Activated naive CD8-positive, alpha-beta T cell treated with anti-CD3 and anti-CD28 coated beads for 36 hours (primary cell): Measurements from ENCODE around the gene GALNT13. TPM values are rescaled to one million over a fixed set of nuclear protein-coding genes. Genes with fewer than 3 reads are reported as not detected.

ENCODE experiments used
- DNase-seq: peaks from one replicate; pipeline ENCODE4 v3.0.0; 2021
- H3K27ac Mint-ChIP-seq: one replicate; pipeline ENCODE4 v1.8.0; 2022; ENCODE audit warnings: mild to moderate bottlenecking, moderate library complexity, mixed read lengths
- H3K27me3 Mint-ChIP-seq: one replicate; pipeline ENCODE4 v1.8.0; 2022; ENCODE audit warnings: mild to moderate bottlenecking, mixed read lengths
- H3K36me3 Mint-ChIP-seq: one replicate; pipeline ENCODE4 v1.8.0; 2021; ENCODE audit warnings: mild to moderate bottlenecking, mixed read lengths
- H3K4me1 Mint-ChIP-seq: one replicate; pipeline ENCODE4 v1.8.0; 2021; ENCODE audit warnings: mixed read lengths
- H3K4me3 Mint-ChIP-seq: one replicate; pipeline ENCODE4 v1.8.0; 2022; ENCODE audit warnings: mild to moderate bottlenecking, moderate library complexity, mixed read lengths
- H3K9me3 Mint-ChIP-seq: one replicate; pipeline ENCODE4 v1.8.0; 2022; ENCODE audit warnings: mixed read lengths
- total RNA-seq, 2 experiments: library from RNA; stranded (reverse); gene quantifications; one replicate each; pipeline ENCODE4 v1.2.3, GENCODE V29; 2021

The GALNT13 gene
- total RNA-seq, 2 experiments from 2014 or later: 0.16 to 0.35 TPM

DNA sequence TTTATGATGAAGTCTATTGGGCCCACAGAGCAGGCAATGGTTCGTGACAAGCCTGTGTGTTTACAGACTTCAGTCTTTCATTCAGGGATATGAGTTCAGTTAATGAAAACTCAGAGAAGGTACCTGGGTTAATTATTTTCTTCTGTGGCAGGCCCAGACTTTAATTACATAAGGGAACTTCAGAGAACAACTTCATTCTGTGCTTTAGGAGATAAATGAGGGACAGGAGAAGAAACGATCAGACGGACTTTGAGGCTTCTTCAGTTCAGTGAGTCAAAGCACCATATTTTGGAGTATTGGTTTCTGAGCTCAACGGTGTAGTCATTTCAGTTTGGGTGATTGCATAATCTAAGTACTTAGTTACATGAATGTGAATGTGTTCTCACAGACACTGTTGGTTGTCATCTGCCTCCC lies 623.7 kb downstream of the GALNT13 start:
- H3K4me3 Mint-ChIP-seq: no peak overlapping the region
- H3K27me3 Mint-ChIP-seq: no peaks in the 10 kb centered on the region
- H3K4me1 Mint-ChIP-seq: no peaks in the 10 kb centered on the region
- DNase-seq: no peak
- H3K27ac Mint-ChIP-seq: no peak overlapping the region
- no peaks in the 10 kb centered on the region for H3K9me3 Mint-ChIP-seq
- H3K36me3 Mint-ChIP-seq: no peaks in the 10 kb centered on the region

DNA sequence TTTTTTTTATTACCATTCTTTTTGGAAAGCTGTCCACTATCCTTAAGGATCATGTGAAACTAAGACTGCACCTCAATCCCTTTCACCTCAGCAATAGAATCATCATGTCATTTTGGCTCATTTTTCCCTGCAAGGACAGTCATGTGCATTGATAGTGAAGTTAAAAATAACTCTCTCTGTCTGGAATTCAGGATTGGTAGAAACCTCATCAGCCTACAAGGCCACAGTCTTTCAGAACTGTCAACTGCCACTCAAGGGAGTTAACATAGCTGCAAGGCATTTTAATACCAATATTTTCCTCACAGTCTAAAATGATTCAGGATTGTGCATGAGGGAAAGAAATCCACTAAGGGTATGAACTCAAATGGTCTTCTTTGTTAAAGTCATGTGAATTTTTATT lies 625.3 kb downstream of the GALNT13 start:
- Mint-ChIP-seq H3K9me3 (peaks cover 1% of the 10 kb centered on the region), H3K4me3 (no peak overlapping the region), H3K4me1 (no peaks in the 10 kb centered on the region), H3K36me3 (no peaks in the 10 kb centered on the region), H3K27me3 (no peaks in the 10 kb centered on the region), H3K27ac (no peak overlapping the region)
- no peak for DNase-seq
